Thoracic aorta (tissue), 2 donors: ENCODE results near the gene KAT6B. TPM values are rescaled to one million over a fixed set of nuclear protein-coding genes. Genes with fewer than 3 reads are reported as not detected.

ENCODE experiments used
- ATAC-seq: fragments of 150-250 bp; one replicate; pipeline ENCODE4 v1.8.0; 2017; ENCODE audit warnings: low read depth; ENCODE audit not compliant: insufficient number of reproducible peaks, low FRiP score
- DNase-seq: peaks from one replicate; pipeline ENCODE4 v3.0.0-alpha.2; 2020; ENCODE audit warnings: low spot score
- H3K27ac ChIP-seq, 2 donors: fragments of 200-600 bp; sonication (generic); 1 replicate in 1 of 2; 2 replicates in 1 of 2; pipeline ENCODE4 v1.5.1; 2016; ENCODE audit warnings: mild to moderate bottlenecking in 2 of 2, moderate library complexity in 2 of 2
- H3K27me3 ChIP-seq: fragments of 200-600 bp; sonication (generic); replicated peaks from 2 replicates; pipeline ENCODE4 v1.6.0; 2016; ENCODE audit warnings: mild to moderate bottlenecking; ENCODE audit not compliant: insufficient read depth
- H3K36me3 ChIP-seq: fragments of 200-600 bp; sonication (generic); one replicate; pipeline ENCODE4 v1.5.1; 2016
- H3K4me1 ChIP-seq, 2 donors: fragments of 200-600 bp; sonication (generic); 1 replicate in 1 of 2; 2 replicates in 1 of 2; pipeline versions ENCODE4 v1.5.1 to v1.6.0; 2016; ENCODE audit warnings: low read depth in 2 of 2, mild to moderate bottlenecking in 1 of 2; ENCODE audit not compliant: control insufficient read depth in 1 of 2
- H3K4me3 ChIP-seq: fragments of 200-600 bp; sonication (generic); 2 replicates; pipeline ENCODE4 v1.5.1; 2016; ENCODE audit warnings: mild to moderate bottlenecking
- H3K9me3 ChIP-seq: fragments of 200-600 bp; sonication (generic); 2 replicates; pipeline ENCODE4 v1.5.1; 2016
- CTCF ChIP-seq: fragments of 200-600 bp; sonication (generic); IDR thresholded peaks from one replicate; pipeline ENCODE4 v1.5.1; 2019; ENCODE audit warnings: antibody characterized with exemption
- total RNA-seq, 2 donors: library from RNA; depleted of rRNA; stranded (reverse); fragments of >200 nt; gene quantifications; one replicate each; pipeline versions ENCODE4 v1.1.0 to v1.2.3, GENCODE V29; 2016

The KAT6B gene
- total RNA-seq, 2 donors from 2014 or later, result 38.4 to 46.9 TPM

GRCh38 chr10:74910241-74910975, 84.0 kb downstream of the KAT6B start:
- Histone ChIP-seq H3K9me3 (no peaks in the 10 kb centered on the region), H3K36me3 (no peaks in the 10 kb centered on the region), H3K4me1 (peaks cover 6 to 9% of the 10 kb centered on the region in 2 donors), H3K27me3 (no peaks in the 10 kb centered on the region), H3K4me3 (no peak overlapping the region), H3K27ac (no peak overlapping the region)
- ATAC-seq (no peak), DNase-seq (no peak)
- TF ChIP-seq CTCF, result no peak

GRCh38 chr10:74910976-74911350, 84.6 kb downstream of the KAT6B start:
- no peak for DNase-seq
- Histone ChIP-seq H3K27me3 (no peaks in the 10 kb centered on the region), H3K36me3 (no peaks in the 10 kb centered on the region), H3K9me3 (no peaks in the 10 kb centered on the region), H3K27ac (no peak overlapping the region), H3K4me3 (no peak overlapping the region), H3K4me1 (peaks cover 6 to 9% of the 10 kb centered on the region in 2 donors)
- no peak for ATAC-seq
- TF ChIP-seq CTCF, result no peak

- Histone ChIP-seq H3K27ac (no peak overlapping the region), H3K4me3 (no peak overlapping the region), H3K36me3 (no peaks in the 10 kb centered on the region), H3K4me1 (peaks cover 4 to 6% of the 10 kb centered on the region in 2 donors), H3K9me3 (no peaks in the 10 kb centered on the region), H3K27me3 (no peaks in the 10 kb centered on the region)
- DNase-seq, result no peak
- no peak for TF ChIP-seq CTCF
- ATAC-seq, result no peak
Observed at GRCh38 chr10:74912182-74912581, 85.8 kb downstream of the KAT6B start.

- Histone ChIP-seq H3K9me3 (no peaks in the 10 kb centered on the region), H3K36me3 (no peaks in the 10 kb centered on the region), H3K4me1 (peaks cover 6 to 9% of the 10 kb centered on the region in 2 donors), H3K27me3 (no peaks in the 10 kb centered on the region), H3K4me3 (no peak overlapping the region), H3K27ac (no peak overlapping the region)
- no peak for ATAC-seq
- no peak for DNase-seq
- no peak for TF ChIP-seq CTCF
Observed at GRCh38 chr10:74912682-74913081, 86.3 kb downstream of the KAT6B start.

GRCh38 chr10:74913377-74913979, 87.1 kb downstream of the KAT6B start:
- Histone ChIP-seq H3K27me3 (no peaks in the 10 kb centered on the region), H3K36me3 (no peaks in the 10 kb centered on the region), H3K4me1 (peaks cover 6 to 9% of the 10 kb centered on the region in 2 donors), H3K4me3 (no peak overlapping the region), H3K27ac (no peak overlapping the region), H3K9me3 (no peaks in the 10 kb centered on the region)
- DNase-seq (no peak), ATAC-seq (no peak)
- no peak for TF ChIP-seq CTCF
